ENCODE measurements around the gene NAGPA. TPM values are rescaled to one million over a fixed set of nuclear protein-coding genes. Genes with fewer than 3 reads are reported as not detected.

Gene NAGPA, protein sequence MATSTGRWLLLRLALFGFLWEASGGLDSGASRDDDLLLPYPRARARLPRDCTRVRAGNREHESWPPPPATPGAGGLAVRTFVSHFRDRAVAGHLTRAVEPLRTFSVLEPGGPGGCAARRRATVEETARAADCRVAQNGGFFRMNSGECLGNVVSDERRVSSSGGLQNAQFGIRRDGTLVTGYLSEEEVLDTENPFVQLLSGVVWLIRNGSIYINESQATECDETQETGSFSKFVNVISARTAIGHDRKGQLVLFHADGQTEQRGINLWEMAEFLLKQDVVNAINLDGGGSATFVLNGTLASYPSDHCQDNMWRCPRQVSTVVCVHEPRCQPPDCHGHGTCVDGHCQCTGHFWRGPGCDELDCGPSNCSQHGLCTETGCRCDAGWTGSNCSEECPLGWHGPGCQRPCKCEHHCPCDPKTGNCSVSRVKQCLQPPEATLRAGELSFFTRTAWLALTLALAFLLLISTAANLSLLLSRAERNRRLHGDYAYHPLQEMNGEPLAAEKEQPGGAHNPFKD
- total RNA-seq: 19.7 TPM

GRCh38 chr16:5033256-5034166 lies at the start of gene NAGPA:
Gene NAGPA, minus strand, starts transcription at chr16:5033935. Its CDS starts 21 bp downstream, at chr16:5033914.

DNA sequence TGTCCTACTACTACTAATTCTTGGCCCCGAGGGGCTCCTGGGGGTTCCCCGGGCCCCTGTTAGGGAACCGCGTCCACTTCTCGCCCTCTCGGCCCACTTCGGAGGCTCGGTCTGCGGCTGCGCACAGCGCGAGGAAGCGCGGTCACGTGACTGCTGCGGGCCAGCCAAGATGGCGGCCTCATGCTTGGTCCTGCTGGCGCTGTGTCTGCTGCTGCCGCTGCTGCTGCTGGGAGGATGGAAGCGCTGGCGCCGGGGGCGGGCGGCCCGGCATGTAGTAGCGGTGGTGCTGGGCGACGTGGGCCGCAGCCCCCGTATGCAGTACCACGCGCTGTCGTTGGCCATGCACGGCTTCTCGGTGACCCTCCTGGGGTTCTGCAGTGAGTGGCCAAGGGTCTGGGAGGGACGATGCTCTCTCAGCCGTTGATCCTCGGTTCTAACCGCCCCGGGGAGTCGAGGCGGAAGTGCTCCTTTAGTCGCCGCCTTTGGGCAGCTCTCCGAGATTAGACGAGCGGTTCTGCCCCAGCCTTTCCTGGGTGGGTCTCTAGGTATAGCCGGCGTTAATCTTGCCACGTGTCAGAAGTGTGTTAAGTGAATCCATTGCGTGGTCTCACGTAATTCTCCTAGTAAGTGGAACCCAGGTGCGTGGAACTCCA lies 38.1 kb upstream of the NAGPA start, which contains the start of gene ALG1:
ALG1 (plus strand) TSS at position 163 of the 653 bp plus-strand sequence; CDS start at position 170, 7 bp downstream.

GRCh38 chr16:5065813-5066212 lies 32.1 kb upstream of the NAGPA start, which contains the start of gene C16orf89:
Gene C16orf89, minus strand, starts transcription at chr16:5065956. Its CDS starts 48 bp downstream, at chr16:5065908.

Other genes with a start within 250 kb of the NAGPA start
- not detected for gene SEPTIN12, start 245.6 kb downstream of the NAGPA start, total RNA-seq
- not detected for gene SMIM22, start 238.6 kb downstream of the NAGPA start, total RNA-seq
- gene ROGDI, start 231.3 kb downstream of the NAGPA start, total RNA-seq: 41.6 TPM
- gene GLYR1, start 186.6 kb downstream of the NAGPA start, total RNA-seq: 89.2 TPM
- 31.3 TPM for gene UBN1, start 186.5 kb downstream of the NAGPA start, total RNA-seq
- 0.94 TPM for gene PPL, start 96.8 kb downstream of the NAGPA start, total RNA-seq
- 0.94 TPM for gene SEC14L5, start 75.6 kb downstream of the NAGPA start, total RNA-seq
- 1.3 TPM for gene C16orf89, start 32.0 kb upstream of the NAGPA start, total RNA-seq
- 16.6 TPM for gene ALG1, start 37.9 kb upstream of the NAGPA start, total RNA-seq
- 4.7 TPM for gene EEF2KMT, start 63.9 kb upstream of the NAGPA start, total RNA-seq